Measurements from ENCODE around the gene SAMD4A.

The SAMD4A gene

DNA sequence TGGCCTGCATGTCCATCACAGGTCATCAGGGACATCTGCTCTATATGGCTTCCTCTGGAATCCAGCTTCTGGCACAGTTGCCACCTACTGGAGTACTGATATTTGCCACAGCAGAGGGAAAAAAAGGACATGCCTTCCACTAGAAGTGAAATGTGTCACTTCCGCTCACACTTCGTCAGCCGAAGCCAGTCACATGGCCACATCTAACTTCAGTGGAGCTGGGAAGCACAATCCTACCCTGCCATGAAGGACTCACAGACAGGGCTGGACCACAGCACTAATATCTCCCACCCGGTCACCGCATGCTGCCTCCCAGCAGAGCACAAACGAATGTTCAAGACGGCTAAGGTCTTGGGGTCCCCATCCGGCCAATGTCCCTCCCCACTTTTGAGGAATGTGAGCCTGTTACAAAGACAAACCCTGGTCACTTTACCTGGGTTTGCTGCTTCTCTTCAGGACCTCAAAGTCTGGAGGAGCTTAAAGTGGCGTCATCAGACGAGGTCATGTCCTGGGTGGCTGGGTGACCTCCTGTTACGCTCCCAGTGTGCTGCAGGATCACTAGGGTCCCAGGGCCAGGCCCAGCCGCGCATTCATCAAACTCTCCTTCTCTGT lies 237.1 kb downstream of the SAMD4A start:
- TF ChIP-seq, protein P1, sequence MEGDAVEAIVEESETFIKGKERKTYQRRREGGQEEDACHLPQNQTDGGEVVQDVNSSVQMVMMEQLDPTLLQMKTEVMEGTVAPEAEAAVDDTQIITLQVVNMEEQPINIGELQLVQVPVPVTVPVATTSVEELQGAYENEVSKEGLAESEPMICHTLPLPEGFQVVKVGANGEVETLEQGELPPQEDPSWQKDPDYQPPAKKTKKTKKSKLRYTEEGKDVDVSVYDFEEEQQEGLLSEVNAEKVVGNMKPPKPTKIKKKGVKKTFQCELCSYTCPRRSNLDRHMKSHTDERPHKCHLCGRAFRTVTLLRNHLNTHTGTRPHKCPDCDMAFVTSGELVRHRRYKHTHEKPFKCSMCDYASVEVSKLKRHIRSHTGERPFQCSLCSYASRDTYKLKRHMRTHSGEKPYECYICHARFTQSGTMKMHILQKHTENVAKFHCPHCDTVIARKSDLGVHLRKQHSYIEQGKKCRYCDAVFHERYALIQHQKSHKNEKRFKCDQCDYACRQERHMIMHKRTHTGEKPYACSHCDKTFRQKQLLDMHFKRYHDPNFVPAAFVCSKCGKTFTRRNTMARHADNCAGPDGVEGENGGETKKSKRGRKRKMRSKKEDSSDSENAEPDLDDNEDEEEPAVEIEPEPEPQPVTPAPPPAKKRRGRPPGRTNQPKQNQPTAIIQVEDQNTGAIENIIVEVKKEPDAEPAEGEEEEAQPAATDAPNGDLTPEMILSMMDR (IDR thresholded peaks at IDR 0.05), result no peak
- Histone ChIP-seq H3K27ac (no peak overlapping the region), H3K4me3 (no peak overlapping the region)
- peak; percentile 49 for DNase-seq (ENCODE audit: low spot score)

DNA sequence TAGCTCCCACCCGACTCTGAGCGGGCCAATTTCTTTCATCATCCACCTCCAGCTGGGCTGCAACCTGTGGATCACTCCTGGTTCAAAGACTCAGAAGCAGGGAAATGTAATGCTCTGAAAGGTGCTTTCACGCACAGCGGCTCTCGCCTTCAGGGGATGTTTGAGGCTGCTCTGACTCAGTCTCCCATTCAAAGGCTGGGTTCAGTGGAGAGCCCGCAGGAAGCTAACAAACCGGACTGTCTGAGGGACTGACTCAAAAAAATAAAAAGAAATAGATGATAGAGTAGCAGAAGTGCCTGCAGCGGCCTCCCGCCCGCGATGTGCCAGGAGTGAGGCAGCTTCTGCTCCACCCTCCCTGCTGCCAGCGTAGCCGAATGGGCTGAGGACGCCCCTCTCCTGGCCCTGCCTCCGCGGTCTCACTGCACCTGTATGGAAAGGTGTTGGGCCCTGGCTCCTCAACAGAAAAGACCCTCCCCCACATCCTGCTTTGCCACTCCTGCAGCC lies 237.7 kb downstream of the SAMD4A start:
- peak; percentile 47 for DNase-seq (ENCODE audit: low spot score)
- TF ChIP-seq, protein P1 (IDR thresholded peaks at IDR 0.05), result no peak
- no peak overlapping the region for H3K27ac ChIP-seq
- no peak overlapping the region for H3K4me3 ChIP-seq

DNA sequence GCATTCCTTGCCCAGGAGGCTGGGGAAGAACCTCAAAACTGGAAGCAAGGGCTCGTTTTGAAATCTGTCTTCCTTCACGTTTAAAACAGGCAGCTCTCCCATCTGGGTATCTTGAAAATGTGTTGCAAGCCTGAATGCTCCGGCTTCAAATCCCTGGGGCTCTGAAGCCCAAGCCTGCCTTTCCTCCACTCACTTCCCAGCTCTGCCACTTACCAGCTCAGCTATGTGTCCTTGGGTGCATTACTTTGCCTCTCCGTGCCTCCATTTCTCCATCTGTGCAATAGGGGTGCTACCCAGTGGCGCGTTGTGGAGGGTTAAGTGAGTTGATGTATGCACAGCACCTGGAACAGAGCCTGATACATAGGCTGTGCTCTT lies 238.1 kb downstream of the SAMD4A start:
- no peak for DNase-seq (ENCODE audit: low spot score)
- TF ChIP-seq, protein P1 (IDR thresholded peaks at IDR 0.05), result no peak
- Histone ChIP-seq H3K4me3 (no peak overlapping the region), H3K27ac (no peak overlapping the region)

DNA sequence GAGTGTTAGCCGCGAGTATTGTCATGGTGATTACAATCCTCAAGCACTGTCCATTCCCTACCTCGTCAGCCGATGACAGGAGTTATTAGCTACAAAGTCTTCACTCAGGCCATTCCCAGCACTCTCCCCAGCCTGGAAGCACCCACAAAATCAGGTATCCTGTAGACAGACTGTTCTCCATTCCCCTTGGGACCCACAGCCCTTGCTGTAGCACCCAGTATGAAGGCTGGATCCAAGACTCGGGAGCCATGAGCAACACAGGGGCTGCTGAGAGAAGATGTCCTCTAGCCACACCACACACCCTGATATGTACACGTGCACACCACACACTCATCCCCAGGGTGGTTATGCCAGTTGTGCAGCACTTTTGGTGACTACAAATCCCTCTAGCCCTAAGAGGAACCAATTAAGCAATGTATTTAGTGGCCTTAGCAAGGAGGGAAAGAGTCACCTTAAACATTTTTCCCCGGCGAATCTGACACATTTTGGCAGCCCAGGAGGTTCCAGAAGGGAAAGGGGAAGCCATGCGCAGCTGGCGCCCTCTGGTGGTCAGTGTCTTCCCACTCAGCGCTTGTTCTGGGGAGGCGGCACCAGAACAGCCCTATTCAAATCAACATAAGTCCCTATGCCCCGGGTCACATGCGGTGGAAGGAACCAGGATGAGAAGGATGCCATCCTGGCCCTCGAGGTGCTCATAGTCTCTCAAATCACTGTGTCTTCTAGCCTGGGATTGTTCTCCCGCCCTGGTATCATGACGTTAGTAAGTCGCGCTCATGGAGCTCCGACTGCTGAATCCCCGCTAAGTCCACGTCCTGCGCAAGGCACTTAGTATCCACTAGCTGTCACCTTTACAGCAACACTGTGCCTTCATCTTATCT lies 238.8 kb downstream of the SAMD4A start:
- Histone ChIP-seq H3K27ac (no peak overlapping the region), H3K4me3 (peak overlapping the region; percentile 52)
- TF ChIP-seq, protein P1 (IDR thresholded peaks at IDR 0.05), result peak; percentile 90
- DNase-seq (ENCODE audit: low spot score), result peak; percentile 89

DNA sequence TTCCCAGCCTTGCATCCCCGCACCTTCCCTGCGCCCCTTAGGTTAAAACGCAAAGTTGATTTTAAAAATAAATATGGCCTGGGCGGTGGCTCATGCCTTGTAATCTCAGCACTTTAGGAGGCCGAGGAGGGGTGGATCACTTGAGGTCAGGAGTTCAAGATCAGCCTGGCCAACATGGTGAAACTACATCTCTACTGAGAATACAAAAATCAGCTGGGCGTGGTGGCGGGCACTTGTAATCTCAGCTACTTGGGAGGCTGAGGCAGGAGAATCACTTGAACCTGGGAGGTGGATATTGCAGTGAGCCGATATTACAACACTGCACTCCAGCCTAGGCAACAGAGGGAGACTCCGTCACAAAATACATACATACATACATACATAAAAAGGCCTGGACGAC lies 239.7 kb downstream of the SAMD4A start:
- Histone ChIP-seq H3K4me3 (no peak overlapping the region), H3K27ac (no peak overlapping the region)
- DNase-seq (ENCODE audit: low spot score), result peak; percentile 50
- TF ChIP-seq, protein P1 (IDR thresholded peaks at IDR 0.05), result no peak

DNA sequence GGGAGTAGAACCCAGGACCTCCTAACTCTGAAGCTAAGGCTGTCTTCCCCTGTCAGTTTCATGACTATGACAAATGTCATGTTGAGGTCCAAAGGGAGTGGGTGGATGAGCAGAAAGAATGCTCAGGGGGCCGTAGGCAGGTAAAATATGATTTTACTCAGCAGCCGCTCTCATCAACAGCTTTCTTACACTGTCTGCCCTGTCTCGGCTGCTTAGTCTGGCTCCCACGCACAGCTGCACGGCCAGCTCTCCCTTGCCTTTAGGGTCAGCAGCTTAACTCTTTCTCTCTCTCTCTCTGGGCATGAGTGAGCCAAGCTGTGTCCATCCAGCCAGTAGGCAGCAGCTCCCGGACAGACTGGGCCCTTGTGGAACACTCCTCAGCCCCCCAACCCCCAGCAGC lies 240.5 kb downstream of the SAMD4A start:
- Histone ChIP-seq H3K4me3 (no peak overlapping the region), H3K27ac (no peak overlapping the region)
- DNase-seq (ENCODE audit: low spot score), result no peak
- TF ChIP-seq, protein P1 (IDR thresholded peaks at IDR 0.05), result no peak

Data from coronary artery (tissue), 2 donors.